PC-3 (cell line): Measurements from ENCODE around the gene GALNT2. TPM values are rescaled to one million over a fixed set of nuclear protein-coding genes. Genes with fewer than 3 reads are reported as not detected.

Source experiments
- ATAC-seq: fragments of 200-7000 bp; cut with Tn5 transposase; 2 replicates; pipeline ENCODE4 v1.9.1; 2020; ENCODE audit warnings: mild to moderate bottlenecking, moderate library complexity
- BruUV-seq: library from RNA; stranded (reverse); fragments of 400-500 nt; replicated peaks from 2 replicates; lab custom pipeline; 2021; lab: Mats Ljungman, UMichigan
- CTCF ChIA-PET: fragments of 300-600 bp; sonication (Branson Sonifier 250); formaldehyde crosslinking; loops from one replicate; lab custom pipeline; 2022; ENCODE audit warnings: antibody characterized with exemption; lab: Charles Lee
- POLR2A ChIA-PET: fragments of 300-600 bp; sonication (Branson Sonifier 250); formaldehyde crosslinking; loops from one replicate; lab custom pipeline; 2022; ENCODE audit warnings: antibody characterized with exemption; ENCODE audit not compliant: unreplicated experiment; lab: Charles Lee
- DNase-seq: peaks from one replicate; pipeline ENCODE4 v3.0.0-alpha.2; 2015
- H2AFZ ChIP-seq: fragments of 300-600 bp; sonication (generic); 2 replicates; pipeline ENCODE4 v1.6.0; 2016; ENCODE audit warnings: antibody characterized with exemption, low read length
- H3F3A ChIP-seq: fragments of 300-600 bp; sonication (generic); one replicate; pipeline ENCODE4 v1.6.0; 2017; ENCODE audit warnings: antibody characterized with exemption, low read length, control low read depth, mild to moderate bottlenecking; ENCODE audit not compliant: unreplicated experiment
- H3K27ac ChIP-seq: fragments of 300-600 bp; sonication (generic); 2 replicates; pipeline ENCODE4 v1.5.1; 2016; ENCODE audit warnings: mild to moderate bottlenecking, low read length
- H3K27me3 ChIP-seq: fragments of 300-600 bp; sonication (generic); 2 replicates; pipeline ENCODE4 v1.6.1; 2016; ENCODE audit warnings: low read length, mixed read lengths
- H3K36me3 ChIP-seq: fragments of 300-600 bp; sonication (generic); 2 replicates; pipeline ENCODE4 v1.6.1; 2016; ENCODE audit warnings: low read depth, mixed run types, low read length, mixed read lengths
- H3K4me1 ChIP-seq: fragments of 300-600 bp; sonication (generic); 2 replicates; pipeline ENCODE4 v1.5.1; 2016; ENCODE audit warnings: low read length; ENCODE audit not compliant: insufficient read depth
- H3K4me2 ChIP-seq: fragments of 300-600 bp; sonication (generic); 2 replicates; pipeline ENCODE4 v1.6.0; 2016; ENCODE audit warnings: low read length
- H3K4me3 ChIP-seq: fragments of 300-600 bp; sonication (generic); 2 replicates; pipeline ENCODE4 v1.5.1; 2016; ENCODE audit warnings: mild to moderate bottlenecking, low read length, mixed read lengths
- H3K79me2 ChIP-seq: fragments of 300-600 bp; sonication (generic); 2 replicates; pipeline ENCODE4 v1.6.1; 2017; ENCODE audit warnings: low read length, mixed read lengths
- H3K9ac ChIP-seq: fragments of 300-600 bp; sonication (generic); 2 replicates; pipeline ENCODE4 v1.6.0; 2016; ENCODE audit warnings: mild to moderate bottlenecking, low read length
- H3K9me2 ChIP-seq: fragments of 300-600 bp; sonication (generic); replicated peaks from 2 replicates; pipeline ENCODE4 v1.6.1; 2016; ENCODE audit warnings: mixed run types, low read length, mixed read lengths
- H3K9me3 ChIP-seq: fragments of 300-600 bp; sonication (generic); 2 replicates; pipeline ENCODE4 v1.6.1; 2016; ENCODE audit warnings: low read length, mixed read lengths
- H4K20me1 ChIP-seq: fragments of 300-600 bp; sonication (generic); 2 replicates; pipeline ENCODE4 v1.6.1; 2016; ENCODE audit warnings: low read length, mixed read lengths
- CTCF ChIP-seq: fragments of 300-600 bp; sonication (generic); conservative IDR thresholded peaks from 2 replicates; pipeline ENCODE4 v1.5.1; 2017; ENCODE audit warnings: antibody characterized with exemption, low read depth, mild to moderate bottlenecking, low read length
- EZH2 ChIP-seq: fragments of 300-600 bp; sonication (generic); IDR thresholded peaks from one replicate; pipeline ENCODE4 v1.6.1; 2017; ENCODE audit warnings: antibody characterized with exemption, mild to moderate bottlenecking, low read length; ENCODE audit not compliant: unreplicated experiment
- EZH2phosphoT487 ChIP-seq: fragments of 300-600 bp; sonication (generic); IDR thresholded peaks from 2 replicates; pipeline ENCODE4 v1.6.1; 2018; ENCODE audit warnings: mild to moderate bottlenecking, antibody characterized with exemption, low read length, borderline replicate concordance
- intact Hi-C: fragments of 100-400 bp; cut with micrococcal nuclease; formaldehyde crosslinking; loops from 2 replicates; pipeline ENCODE4 v1.9.0; 2023
- total RNA-seq: library from RNA; depleted of rRNA; stranded (reverse); fragments of >200 nt; gene quantifications from 2 replicates; pipeline ENCODE4 v1.2.3, GENCODE V29; 2014

Gene GALNT2
- total RNA-seq, 1 experiment from 2014 or later = 182 TPM

- no peaks in the 10 kb centered on the region for H3K36me3 ChIP-seq
- DNase-seq (no peak), ATAC-seq (no peak)
- no peak overlapping the region for H3K9ac ChIP-seq
- no peaks in the 10 kb centered on the region for H3K9me3 ChIP-seq
- peaks cover 23% of the 10 kb centered on the region for H3K27me3 ChIP-seq
- H3K4me1 ChIP-seq = no peaks in the 10 kb centered on the region
- no peak overlapping the region for H2AFZ ChIP-seq
- H3K27ac ChIP-seq = no peak overlapping the region
- no peaks in the 10 kb centered on the region for H4K20me1 ChIP-seq
- no peak overlapping the region for H3K4me3 ChIP-seq
- no peaks in the 10 kb centered on the region for H3F3A ChIP-seq
- no peaks in the 10 kb centered on the region for H3K9me2 ChIP-seq
- POLR2A ChIA-PET = no interaction called here
- no peak for TF ChIP-seq EZH2
- no peak for TF ChIP-seq EZH2phosphoT487
- TF ChIP-seq CTCF = no peak
- BruUV-seq = no TSS peak
- CTCF ChIA-PET = no interaction called here
- no peaks in the 10 kb centered on the region for H3K79me2 ChIP-seq
- H3K4me2 ChIP-seq = no peak overlapping the region
- intact Hi-C loops = no loop called here
Measured at GRCh38 chr1:230289350-230289644, 222.3 kb downstream of the GALNT2 start.

- Histone ChIP-seq H3K27me3 (peaks cover 43% of the 10 kb centered on the region), H3K79me2 (no peaks in the 10 kb centered on the region), H3F3A (no peaks in the 10 kb centered on the region), H4K20me1 (no peaks in the 10 kb centered on the region), H2AFZ (no peak overlapping the region), H3K9me3 (no peaks in the 10 kb centered on the region), H3K27ac (no peak overlapping the region), H3K4me1 (no peaks in the 10 kb centered on the region), H3K9me2 (no peaks in the 10 kb centered on the region), H3K4me3 (no peak overlapping the region), H3K36me3 (no peaks in the 10 kb centered on the region), H3K4me2 (no peak overlapping the region), H3K9ac (no peak overlapping the region)
- POLR2A ChIA-PET = no interaction called here
- no peak for ATAC-seq
- TF ChIP-seq EZH2phosphoT487 (no peak), EZH2 (no peak), CTCF (no peak)
- intact Hi-C loops = no loop called here
- CTCF ChIA-PET = no interaction called here
- no peak for DNase-seq
- no TSS peak for BruUV-seq
Measured at GRCh38 chr1:230291731-230292620, 224.9 kb downstream of the GALNT2 start.

GRCh38 chr1:230292689-230293389 lies 225.8 kb downstream of the GALNT2 start:
- Histone ChIP-seq H3K4me1 (no peaks in the 10 kb centered on the region), H2AFZ (no peak overlapping the region), H3K9me3 (no peaks in the 10 kb centered on the region), H3K4me3 (no peak overlapping the region), H3K36me3 (no peaks in the 10 kb centered on the region), H4K20me1 (no peaks in the 10 kb centered on the region), H3K9ac (no peak overlapping the region), H3K9me2 (no peaks in the 10 kb centered on the region), H3K27me3 (peaks cover 43% of the 10 kb centered on the region), H3K4me2 (no peak overlapping the region), H3K79me2 (no peaks in the 10 kb centered on the region), H3F3A (no peaks in the 10 kb centered on the region), H3K27ac (no peak overlapping the region)
- ChIA-PET POLR2A (no interaction called here), CTCF (interaction anchor here (0.6 kb wide), 1 partner anchor 189 kb away, joined by 3 read pairs; no protein-coding TSS in a partner anchor)
- TF ChIP-seq EZH2phosphoT487 (no peak), CTCF (no peak), EZH2 (no peak)
- BruUV-seq = no TSS peak
- DNase-seq = no peak
- intact Hi-C loops = no loop called here
- no peak for ATAC-seq
